GM21360 (cell line): Measurements from ENCODE around the gene ATP9B.
"Not testable (repeated sequence)": the region's sequence is repeated elsewhere in the genome, so short reads cannot be mapped to it uniquely, and the experiment has no call there.

Experiments
- ATAC-seq: cut with Tn5 transposase; IDR thresholded peaks from one replicate; pipeline ENCODE4 v1.9.1; 2021; ENCODE audit warnings: mild to moderate bottlenecking, moderate library complexity; ENCODE audit not compliant: unreplicated experiment

Gene ATP9B

DNA sequence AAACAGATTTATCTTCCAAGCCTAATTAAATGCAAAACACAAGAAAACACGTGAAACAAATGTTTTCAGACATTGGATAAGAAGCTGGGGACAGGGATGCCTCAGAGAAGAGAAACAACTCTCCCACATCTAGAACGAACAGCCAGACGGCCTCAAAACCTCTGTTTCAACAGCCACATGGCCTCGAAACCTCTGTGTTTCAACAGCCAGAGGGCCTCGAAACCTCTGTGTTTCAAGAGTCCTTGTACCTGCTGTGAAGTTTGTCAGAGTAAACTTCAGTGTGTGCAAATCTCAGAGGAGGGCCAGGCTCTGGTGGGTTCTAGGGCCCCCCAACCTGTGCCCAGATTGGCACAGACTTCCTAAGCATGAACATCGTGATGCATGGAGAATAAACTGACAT lies 283.2 kb downstream of the ATP9B start:
- no peak for ATAC-seq

DNA sequence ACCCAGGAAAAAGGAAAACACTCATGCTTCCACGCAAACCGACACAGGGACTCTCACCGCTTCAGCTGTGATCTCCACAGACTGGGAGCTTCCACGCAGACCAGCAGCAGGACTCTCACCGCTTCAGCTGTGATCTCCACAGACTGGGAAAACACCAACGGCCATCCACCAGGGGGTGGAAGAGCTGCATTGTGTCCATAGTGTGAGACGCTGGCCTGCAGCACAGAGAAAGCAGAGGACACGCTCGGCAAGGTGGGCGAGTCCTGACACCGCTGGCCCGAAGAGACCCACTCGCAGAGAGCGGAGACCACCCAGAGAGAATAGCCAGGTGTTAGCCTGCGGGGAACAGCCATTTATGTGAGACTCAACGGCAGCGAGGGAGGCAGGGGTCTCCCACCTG lies 284.1 kb downstream of the ATP9B start:
- no peak for ATAC-seq

DNA sequence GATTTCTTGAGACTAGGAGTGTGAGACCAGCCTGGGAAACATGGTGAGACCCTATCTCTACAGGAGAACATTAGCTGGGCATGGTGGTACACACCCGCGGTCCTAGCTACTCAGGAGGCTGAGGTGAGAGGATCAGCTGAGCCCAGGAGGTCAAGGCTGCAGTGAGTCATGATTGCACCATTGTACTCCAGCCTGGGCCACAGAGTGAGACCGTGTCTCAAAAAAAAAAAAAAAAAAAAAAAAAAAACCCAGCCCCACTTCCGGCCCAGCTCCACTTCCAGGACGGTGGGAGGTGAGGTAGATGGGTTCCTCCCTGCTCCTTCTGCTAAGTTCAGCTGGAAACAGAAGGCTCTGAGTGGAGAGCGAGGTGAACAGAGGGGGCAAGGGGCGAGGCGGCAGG lies 285.2 kb downstream of the ATP9B start:
- no peak for ATAC-seq

DNA sequence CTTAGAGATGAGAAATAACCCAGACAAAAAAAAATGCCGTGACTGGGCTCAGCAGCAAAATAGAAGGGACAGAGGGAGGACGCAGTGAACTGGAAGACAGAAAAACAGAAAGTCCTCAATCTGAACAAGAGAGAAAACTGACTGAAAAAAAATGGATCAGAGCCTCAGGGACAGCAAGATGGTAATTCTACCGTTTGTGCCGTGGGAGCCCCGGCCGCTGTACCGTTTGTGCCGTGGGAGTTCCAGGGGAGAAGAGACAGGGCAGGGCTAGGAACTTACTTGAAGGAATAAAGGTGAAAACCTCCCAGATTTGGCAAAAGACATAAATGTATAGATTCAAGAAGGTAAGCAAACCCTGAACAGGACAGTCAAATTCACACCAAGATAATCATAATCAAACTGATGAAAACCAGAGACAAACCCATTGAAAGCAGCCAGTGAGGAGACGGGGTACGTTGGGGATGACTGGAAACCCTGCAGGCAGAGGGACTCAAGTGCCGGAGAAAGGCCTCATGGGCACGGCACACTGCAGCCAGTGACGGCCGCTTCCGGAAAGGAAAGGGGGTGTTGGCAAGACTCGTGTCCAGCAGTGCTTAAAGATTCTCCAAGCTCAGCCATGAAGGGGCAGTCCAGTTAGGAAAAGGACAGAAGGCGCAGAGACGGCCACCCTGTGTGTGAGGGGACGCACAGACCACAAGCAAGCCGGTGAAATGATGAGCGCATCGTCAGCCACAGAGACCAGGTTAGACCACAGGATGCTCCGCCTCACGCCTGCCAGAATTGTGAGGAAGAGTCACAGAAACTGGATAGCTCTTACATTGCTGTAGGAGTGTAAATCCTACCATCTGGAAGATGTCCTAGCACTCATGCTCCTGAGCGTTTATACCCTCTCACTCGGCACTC lies 286.5 kb downstream of the ATP9B start:
- ATAC-seq, result peak; percentile 49

DNA sequence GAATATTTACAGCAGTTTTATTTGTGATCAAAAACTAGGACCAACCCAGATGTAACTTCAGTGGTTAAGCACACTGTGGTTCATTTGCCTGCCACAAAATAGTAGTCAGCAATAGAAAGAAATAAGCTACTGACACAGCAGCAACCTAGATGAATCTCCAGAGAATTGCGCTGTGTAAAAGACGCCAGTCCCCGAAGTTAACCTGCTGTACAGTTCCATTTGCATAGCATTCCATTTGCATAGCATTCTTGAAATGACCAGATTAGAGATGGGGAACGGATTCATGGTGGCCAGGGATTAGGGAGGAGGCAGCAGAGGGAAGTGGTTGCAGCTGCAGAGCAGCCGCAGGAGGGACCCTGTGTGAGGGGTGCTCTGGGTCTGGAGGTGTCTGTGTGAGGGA lies 287.2 kb downstream of the ATP9B start:
- peak; percentile 94 for ATAC-seq

DNA sequence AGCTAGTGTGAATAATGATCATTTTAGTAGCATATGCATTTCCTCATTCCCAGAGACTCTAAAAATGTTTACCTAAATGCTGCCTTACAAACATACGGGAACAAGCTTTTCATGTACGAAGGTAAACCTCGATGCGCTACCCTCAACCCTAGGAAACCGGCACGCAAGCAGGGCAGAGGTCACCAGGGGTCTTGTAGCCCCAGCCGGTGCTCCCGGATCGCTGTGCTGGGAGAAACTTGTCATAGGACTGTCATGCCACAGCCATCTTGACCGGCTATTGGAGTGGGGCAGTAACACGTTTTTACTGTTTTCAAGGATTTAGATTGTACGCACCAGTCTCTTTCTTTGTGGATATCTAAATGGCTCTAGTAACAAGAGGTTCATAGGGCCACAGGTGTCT lies 291.7 kb downstream of the ATP9B start:
- ATAC-seq, result no peak

DNA sequence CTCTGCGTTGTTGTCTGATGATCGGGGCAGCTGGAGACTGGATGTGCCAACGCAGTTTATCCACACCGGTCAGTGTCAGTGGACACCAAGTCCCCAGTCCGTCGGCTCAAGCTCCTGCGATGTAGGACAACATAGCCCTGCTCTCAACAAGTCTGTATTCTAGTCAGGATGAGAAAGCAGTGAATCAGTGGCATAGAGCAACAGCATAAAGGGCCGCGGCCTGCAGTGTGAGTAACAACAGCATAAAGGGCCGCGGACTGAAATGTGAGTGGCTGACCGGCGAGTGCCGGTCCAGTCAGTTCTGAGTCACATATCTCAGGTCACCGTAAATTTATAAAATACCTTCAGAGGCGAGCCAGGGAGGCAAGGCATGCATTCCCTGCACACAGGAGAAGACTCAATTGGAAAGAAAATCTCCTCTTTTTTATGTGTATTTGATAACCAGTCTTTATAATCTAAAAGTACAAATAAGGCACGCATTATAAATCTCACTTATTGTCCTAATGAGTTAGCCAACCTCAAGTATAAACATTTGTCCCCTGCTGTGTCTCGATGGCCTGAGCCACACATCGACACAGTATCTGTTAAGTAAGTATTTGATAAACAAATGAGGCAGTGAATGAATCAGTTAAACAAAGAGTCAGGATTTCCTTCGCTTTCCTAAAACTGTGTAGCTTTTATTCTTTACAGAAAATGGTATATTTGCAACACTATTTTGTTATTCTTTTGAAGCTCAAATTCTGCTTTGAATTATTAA lies 292.8 kb downstream of the ATP9B start:
- ATAC-seq, result no peak

DNA sequence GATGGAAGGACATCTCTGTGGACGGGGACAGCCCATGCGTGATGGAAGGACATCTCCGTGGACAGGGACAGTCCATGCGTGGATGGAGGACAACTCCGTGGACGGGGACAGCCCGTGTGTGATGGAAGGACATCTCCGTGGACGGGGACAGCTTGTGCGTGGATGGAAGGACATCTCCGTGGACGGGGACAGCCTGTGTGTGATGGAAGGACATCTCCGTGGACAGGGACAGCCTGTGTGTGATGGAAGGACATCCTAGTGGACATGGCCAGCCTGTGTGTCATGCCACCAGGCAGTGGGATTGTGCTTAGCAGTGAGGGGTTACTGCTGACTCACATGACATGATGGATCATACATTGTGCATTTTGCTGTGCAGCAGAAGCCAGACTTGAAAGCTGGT lies 296.5 kb downstream of the ATP9B start:
- ATAC-seq, result no peak

DNA sequence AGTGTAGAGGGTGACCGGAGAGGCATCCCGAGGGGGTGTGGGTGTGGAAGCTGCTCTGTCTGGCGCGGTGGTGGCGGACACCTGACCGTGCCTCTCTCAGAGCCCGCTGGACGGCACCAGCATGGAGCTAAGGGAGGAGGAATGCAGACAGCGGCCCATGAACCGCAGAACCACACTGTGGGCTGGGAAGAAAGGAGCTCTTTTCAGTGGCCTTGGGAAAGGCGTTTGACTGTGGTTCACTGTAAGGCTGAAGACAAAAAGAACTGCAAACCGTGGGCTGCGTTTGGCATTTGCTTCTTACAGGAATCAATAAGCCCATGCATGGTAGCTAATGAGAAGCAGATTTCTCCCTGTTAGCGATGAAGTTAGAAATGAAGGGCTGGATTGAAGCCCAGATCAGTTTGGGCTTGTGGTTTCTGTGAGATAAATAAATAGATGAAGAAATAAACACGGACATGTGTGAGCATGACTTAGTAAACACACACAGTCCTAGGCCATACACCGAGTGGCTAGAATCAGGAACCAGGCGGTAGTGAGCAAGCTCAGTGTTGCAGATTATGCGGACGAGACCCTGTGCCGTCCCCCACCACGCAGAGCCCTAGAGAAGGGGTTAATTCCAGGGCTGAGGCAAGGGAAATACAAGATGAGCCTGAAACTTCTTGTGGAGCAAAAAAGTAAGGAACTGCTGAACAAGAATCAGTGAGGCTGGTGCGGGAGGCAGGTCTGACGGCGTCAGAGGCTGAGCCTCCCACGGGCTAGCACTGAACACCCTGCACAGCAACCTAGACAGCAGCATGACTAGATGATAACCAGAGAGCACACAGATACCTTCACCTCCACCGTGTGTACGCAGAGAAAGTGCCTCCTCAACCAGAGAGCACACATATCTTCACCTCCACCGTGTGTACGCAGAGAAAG lies 297.2 kb downstream of the ATP9B start:
- no peak for ATAC-seq

DNA sequence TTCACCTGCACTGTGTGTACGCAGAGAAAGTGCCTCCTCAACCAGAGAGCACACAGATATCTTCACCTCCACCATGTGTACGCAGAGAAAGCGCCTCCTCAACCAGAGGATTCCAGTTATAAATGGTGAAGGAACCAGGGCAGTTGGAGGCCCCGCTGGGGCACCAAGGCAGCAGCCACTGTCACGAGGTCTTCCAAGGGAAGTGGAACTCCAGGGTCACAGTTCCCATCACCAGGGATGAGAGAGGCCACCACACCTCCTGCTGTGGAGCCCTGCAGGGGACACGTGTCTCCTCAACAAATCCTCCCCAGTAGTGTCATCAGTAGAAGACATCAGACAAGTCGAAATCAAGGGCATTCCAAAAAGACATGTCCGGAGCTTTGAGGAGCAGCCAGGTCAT lies 298.3 kb downstream of the ATP9B start:
- ATAC-seq, result no peak

DNA sequence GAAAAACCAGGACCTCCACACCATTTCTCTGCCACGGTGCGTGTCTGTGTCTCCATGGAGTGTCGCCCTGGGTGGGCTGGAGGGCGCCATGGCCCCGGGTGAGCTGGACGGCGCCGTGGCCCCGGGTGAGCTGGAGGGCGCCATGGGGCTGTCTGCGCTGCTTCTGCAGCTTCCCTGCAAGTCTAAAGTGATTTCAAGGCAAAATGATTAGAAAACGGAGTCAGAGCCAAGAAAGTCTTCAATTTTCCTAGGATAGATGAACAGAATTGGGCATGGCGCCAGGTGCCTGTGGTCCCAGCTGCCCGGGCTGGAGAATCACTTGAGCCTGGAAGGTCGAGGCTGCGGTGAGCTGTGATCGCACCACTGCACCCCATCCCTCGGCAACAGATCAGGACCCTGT lies 298.8 kb downstream of the ATP9B start:
- ATAC-seq, result no peak

DNA sequence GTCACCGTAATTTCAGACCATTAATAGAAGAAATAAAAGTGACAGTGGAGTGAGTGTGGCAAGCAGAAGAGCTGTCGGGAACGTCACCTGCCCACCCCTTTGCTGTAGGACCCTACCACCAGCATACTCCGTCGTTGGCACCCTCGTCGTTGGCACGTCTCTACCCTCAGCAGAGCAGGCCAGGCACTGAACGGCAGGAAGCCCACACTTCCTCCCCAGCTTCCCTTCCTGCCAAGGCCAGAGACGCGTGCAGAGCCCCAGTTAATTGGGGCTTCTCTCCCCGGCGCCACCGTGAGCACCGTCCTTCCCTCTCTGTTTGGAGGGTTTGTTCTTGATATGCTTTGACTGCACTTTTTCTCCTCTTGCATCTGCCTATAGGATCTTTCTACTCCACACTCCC lies 299.5 kb downstream of the ATP9B start:
- ATAC-seq, result no peak

DNA sequence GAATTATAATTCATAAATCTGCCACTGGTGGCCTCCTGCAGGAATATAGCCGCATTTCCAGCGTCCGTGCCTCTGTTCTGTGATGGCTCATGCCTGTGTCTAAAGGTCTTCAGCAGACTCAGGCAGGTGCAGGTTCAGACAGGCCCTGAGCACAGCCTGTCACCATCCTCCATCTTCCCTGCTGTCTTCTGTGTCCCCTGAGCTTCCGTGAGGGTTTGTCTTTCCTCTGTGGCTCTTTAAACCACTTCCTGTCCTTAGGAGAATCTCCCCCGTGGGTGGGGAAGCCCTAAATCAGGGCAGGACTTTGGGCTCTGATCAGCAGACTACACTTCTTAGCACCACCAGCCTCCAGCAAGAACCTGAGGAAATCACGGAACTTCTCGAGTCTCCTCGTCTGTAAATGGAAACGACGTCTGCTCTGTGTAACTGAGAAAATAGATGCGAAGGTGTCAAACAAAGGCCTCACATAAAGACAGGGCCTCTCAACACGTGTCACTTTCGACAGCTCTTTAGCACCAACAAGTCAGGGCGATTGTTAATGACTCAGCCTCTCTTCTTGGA lies 302.4 kb downstream of the ATP9B start:
- ATAC-seq, result no peak

DNA sequence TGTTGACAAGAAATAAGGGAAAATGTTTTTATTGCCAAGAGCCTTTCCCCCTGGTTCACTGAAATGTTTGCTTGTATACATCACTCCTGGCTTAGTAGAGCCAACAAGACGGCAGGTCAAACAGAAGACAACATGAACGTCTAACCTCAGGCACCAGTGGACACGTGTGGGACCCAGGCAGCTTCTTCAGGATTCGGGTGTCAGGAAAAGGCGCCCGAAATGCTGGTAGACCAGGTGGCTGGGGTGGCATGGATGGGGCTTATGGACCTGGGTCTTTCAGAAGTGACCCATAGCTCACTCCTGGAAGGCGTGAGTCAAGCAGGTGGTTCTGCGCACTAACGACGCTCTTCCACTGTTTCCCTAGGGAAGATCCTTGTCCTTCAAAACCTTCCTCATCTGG lies 303.3 kb downstream of the ATP9B start:
- no peak for ATAC-seq

DNA sequence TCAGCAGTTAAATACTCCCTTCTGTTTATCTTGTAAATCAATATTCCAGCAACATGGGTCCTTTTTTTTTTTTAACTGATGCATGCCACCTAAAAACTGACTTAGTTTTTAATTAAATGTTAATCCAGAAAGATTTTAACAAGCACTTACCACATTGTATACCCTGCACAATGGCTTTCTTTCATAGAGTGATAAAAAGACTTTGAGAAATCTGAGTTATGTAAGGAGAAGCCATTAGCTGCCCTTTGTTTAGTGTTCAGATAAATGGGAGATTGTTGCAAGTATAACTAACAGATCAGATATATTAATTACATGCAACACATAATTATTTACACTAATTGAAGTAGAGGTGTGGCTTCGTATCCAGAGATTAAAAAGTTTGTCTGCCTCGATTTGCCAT lies 303.8 kb downstream of the ATP9B start:
- no peak for ATAC-seq

DNA sequence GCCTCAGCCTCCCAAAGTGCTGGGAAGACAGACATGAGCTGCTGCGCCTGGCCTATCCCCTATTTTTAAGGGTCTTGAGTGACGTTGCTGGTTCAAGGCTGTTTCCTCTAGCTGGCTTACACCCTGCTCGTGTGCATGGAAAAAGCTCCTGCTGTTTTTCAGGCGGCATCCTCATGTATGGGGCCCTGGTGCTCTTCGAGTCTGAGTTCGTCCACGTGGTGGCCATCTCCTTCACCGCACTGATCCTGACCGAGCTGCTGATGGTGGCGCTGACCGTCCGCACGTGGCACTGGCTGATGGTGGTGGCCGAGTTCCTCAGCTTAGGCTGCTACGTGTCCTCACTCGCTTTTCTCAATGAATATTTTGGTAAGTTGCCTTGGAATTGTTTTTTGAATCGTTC lies 304.5 kb downstream of the ATP9B start:
- ATAC-seq, result no peak

DNA sequence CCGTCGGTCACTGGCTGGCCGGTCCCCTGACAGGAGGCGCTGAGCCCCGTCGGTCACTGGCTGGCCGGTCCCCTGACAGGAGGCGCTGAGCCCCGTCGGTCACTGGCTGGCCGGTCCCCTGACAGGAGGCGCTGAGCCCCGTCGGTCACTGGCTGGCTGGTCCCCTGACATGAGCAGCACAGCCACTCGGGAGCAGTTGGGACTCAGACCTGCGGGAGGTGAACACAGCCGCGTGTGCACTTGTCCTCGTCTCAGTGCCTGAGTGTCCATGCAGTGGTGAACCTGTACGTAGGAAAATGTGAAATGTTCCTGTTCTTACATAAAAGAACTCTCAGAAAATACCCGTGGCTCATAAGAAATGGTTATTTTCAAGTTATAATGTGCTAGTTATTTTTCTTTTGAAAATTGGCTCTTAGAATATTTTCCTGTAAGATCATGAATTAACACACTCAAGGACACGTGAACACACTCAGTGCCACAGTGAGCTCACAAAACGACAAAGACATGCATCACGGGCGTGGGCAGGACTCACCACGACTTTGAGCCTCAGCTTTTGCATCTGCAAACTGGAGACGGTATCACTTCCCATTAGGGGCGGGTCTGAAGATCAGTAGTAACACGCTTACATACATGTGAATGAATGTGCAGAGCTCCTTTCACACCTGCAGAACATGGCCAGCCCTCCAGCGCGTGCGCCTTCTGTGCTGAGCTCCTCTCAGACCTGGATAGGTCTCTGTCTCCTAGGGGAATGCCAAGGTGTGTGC lies 305.4 kb downstream of the ATP9B start:
- ATAC-seq, result peak; percentile 87

DNA sequence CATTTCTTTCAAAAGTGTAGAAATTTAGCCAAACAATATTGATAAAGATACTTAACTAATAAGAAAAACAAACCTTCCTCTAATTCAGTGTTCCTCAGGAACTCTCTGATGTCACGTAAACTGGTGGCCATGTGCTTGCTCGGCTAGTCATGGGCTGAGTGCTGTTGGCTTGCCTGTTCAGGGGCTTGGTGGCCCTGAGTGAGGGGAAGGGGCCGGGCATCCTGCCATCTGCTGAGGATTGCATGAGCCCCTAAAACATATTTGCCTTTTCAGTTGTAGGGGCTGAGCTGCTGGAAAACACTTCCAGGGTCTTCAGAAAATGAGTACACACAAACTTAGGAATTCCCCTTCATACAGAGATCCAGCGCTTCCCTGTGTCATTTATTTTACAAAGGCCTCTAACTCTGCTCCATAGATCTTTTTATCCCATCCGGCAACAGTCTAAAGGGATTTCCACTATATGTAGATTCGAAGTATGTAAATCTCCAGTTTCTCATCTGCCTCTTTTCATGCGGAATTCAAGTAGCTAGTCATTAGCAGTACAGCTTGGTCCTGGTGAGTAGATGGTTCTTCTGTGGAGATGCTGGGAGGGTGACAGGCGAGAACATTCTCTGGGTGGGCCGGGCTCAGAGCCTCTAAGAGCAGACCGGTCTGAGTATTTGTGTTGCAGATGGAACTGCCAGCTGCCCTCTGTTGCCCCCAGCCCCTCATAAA lies 306.4 kb downstream of the ATP9B start:
- no peak for ATAC-seq

DNA sequence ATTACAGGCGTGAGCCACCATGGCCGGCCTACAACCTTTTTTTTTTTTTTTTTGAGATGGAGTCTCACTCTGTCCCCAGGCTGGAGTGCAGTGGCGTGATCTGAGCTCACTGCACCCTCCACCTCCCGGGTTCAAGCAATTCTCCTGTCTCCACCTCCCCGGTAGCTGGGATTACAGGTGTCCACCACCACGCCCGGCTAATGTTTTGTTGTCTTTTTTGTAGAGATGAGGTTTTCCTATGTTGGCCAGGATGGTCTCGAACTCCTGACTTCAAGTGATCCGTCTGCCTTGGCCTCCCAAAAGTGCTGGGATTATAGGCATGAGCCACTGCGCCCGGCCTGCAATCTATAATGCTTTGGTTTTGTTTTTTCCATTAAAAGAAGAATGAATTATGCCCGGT lies 307.5 kb downstream of the ATP9B start:
- ATAC-seq, result not testable (repeated sequence)
